ENCODE measurements around the gene AP2M1. TPM values are rescaled to one million over a fixed set of nuclear protein-coding genes. Genes with fewer than 3 reads are reported as not detected.

AP2M1 gene
- total and polyA plus RNA-seq, 2 donors (not counting 1 experiment from before 2014, with no cell fraction given) = 430 to 746 TPM

GRCh38 chr3:184211718-184212117 is 37.1 kb downstream of the AP2M1 start:
- Histone ChIP-seq H3K9ac (ENCODE audit: insufficient read depth, low read length) (no peak overlapping the region), H3K4me2 (ENCODE audit: extremely low read depth, insufficient read depth, low read length) (no peak overlapping the region), H3K36me3 (ENCODE audit: control insufficient read depth, insufficient read depth, low read length) (no peaks in the 10 kb centered on the region), H3K4me1 (ENCODE audit: control insufficient read depth, extremely low read depth, insufficient read depth, low read length) (no peaks in the 10 kb centered on the region), H3K4me3 (replicated peaks in 1 of 4; ENCODE audit: control extremely low read depth in 1 of 4, insufficient read depth in 1 of 4, low read depth in 3 of 4, low read length in 4 of 4) (no peak overlapping the region), H3K9me3 (ENCODE audit: control insufficient read depth, insufficient read depth, low read depth, low read length) (no peaks in the 10 kb centered on the region), H2AFZ (ENCODE audit: low read length) (no peak overlapping the region), H3K79me2 (ENCODE audit: control insufficient read depth, insufficient read depth, low read length) (no peaks in the 10 kb centered on the region), H3K27me3 (ENCODE audit: control insufficient read depth, insufficient read depth, low read length) (no peaks in the 10 kb centered on the region), H3K27ac (ENCODE audit: insufficient read depth, low read length) (no peak overlapping the region), H4K20me1 (ENCODE audit: control insufficient read depth, extremely low read depth, insufficient read depth, low read length) (no peaks in the 10 kb centered on the region)
- no peak for DNase-seq (ENCODE audit: low read depth in 2 of 2)
- TF ChIP-seq EZH2 (IDR thresholded peaks at IDR 0.05; ENCODE audit: low read length, missing control alignments) (no peak), CTCF (conservative IDR thresholded peaks at IDR 0.05 in 1 of 2, IDR thresholded peaks at IDR 0.05 in 1 of 2; ENCODE audit: low read depth in 1 of 2, low read length in 2 of 2) (no peak)

- Histone ChIP-seq H3K27ac (ENCODE audit: insufficient read depth, low read length) (no peak overlapping the region), H4K20me1 (ENCODE audit: control insufficient read depth, extremely low read depth, insufficient read depth, low read length) (no peaks in the 10 kb centered on the region), H3K27me3 (ENCODE audit: control insufficient read depth, insufficient read depth, low read length) (no peaks in the 10 kb centered on the region), H3K4me3 (replicated peaks in 1 of 4; ENCODE audit: control extremely low read depth in 1 of 4, insufficient read depth in 1 of 4, low read depth in 3 of 4, low read length in 4 of 4) (no peak overlapping the region), H3K9ac (ENCODE audit: insufficient read depth, low read length) (no peak overlapping the region), H3K36me3 (ENCODE audit: control insufficient read depth, insufficient read depth, low read length) (no peaks in the 10 kb centered on the region), H3K4me2 (ENCODE audit: extremely low read depth, insufficient read depth, low read length) (no peak overlapping the region), H3K79me2 (ENCODE audit: control insufficient read depth, insufficient read depth, low read length) (no peaks in the 10 kb centered on the region), H3K9me3 (ENCODE audit: control insufficient read depth, insufficient read depth, low read depth, low read length) (no peaks in the 10 kb centered on the region), H3K4me1 (ENCODE audit: control insufficient read depth, extremely low read depth, insufficient read depth, low read length) (no peaks in the 10 kb centered on the region), H2AFZ (ENCODE audit: low read length) (no peak overlapping the region)
- TF ChIP-seq CTCF (conservative IDR thresholded peaks at IDR 0.05 in 1 of 2, IDR thresholded peaks at IDR 0.05 in 1 of 2; ENCODE audit: low read depth in 1 of 2, low read length in 2 of 2) (no peak), EZH2 (IDR thresholded peaks at IDR 0.05; ENCODE audit: low read length, missing control alignments) (no peak)
- DNase-seq (ENCODE audit: low read depth in 2 of 2) = no peak
Measured at GRCh38 chr3:184218814-184219213, 44.2 kb downstream of the AP2M1 start.

- Histone ChIP-seq H3K4me2 (ENCODE audit: extremely low read depth, insufficient read depth, low read length) (no peak overlapping the region), H3K9me3 (ENCODE audit: control insufficient read depth, insufficient read depth, low read depth, low read length) (no peaks in the 10 kb centered on the region), H3K4me3 (replicated peaks in 1 of 4; ENCODE audit: control extremely low read depth in 1 of 4, insufficient read depth in 1 of 4, low read depth in 3 of 4, low read length in 4 of 4) (no peak overlapping the region), H3K4me1 (ENCODE audit: control insufficient read depth, extremely low read depth, insufficient read depth, low read length) (no peaks in the 10 kb centered on the region), H3K27me3 (ENCODE audit: control insufficient read depth, insufficient read depth, low read length) (no peaks in the 10 kb centered on the region), H3K27ac (ENCODE audit: insufficient read depth, low read length) (no peak overlapping the region), H4K20me1 (ENCODE audit: control insufficient read depth, extremely low read depth, insufficient read depth, low read length) (no peaks in the 10 kb centered on the region), H3K79me2 (ENCODE audit: control insufficient read depth, insufficient read depth, low read length) (no peaks in the 10 kb centered on the region), H3K9ac (ENCODE audit: insufficient read depth, low read length) (no peak overlapping the region), H2AFZ (ENCODE audit: low read length) (no peak overlapping the region), H3K36me3 (ENCODE audit: control insufficient read depth, insufficient read depth, low read length) (no peaks in the 10 kb centered on the region)
- TF ChIP-seq EZH2 (IDR thresholded peaks at IDR 0.05; ENCODE audit: low read length, missing control alignments) = no peak
- no peak for TF ChIP-seq CTCF (conservative IDR thresholded peaks at IDR 0.05 in 1 of 2, IDR thresholded peaks at IDR 0.05 in 1 of 2; ENCODE audit: low read depth in 1 of 2, low read length in 2 of 2)
- no peak for DNase-seq (ENCODE audit: low read depth in 2 of 2)
Measured at GRCh38 chr3:184222521-184222920, 47.9 kb downstream of the AP2M1 start.
